Ovary (tissue), 9 donors: Measurements from ENCODE around the gene ST6GALNAC3. TPM values are rescaled to one million over a fixed set of nuclear protein-coding genes. Genes with fewer than 3 reads are reported as not detected.

Experiments
- DNase-seq, 5 donors: peaks; one replicate each; pipeline ENCODE4 v3.0.0-alpha.2; 2019 to 2020
- H3K27ac ChIP-seq, 2 donors: fragments of 200-600 bp; one replicate each; pipeline versions ENCODE4 v1.5.1 to v1.8.0; 2019 to 2022
- H3K27me3 ChIP-seq: fragments of 200-600 bp; one replicate; pipeline ENCODE4 v1.8.0; 2022
- H3K36me3 ChIP-seq: fragments of 200-600 bp; sonication (generic); one replicate; pipeline ENCODE4 v1.5.1; 2019
- H3K4me1 ChIP-seq: one replicate; pipeline ENCODE4 v1.8.1; 2013; ENCODE audit warnings: mild to moderate bottlenecking, moderate library complexity; ENCODE audit not compliant: insufficient read depth
- H3K4me3 ChIP-seq: fragments of 200-600 bp; sonication (generic); one replicate; pipeline ENCODE4 v1.5.1; 2017
- H3K9me3 ChIP-seq, 2 donors: fragments of 200-600 bp in 1 of 2; sonication (generic) in 1 of 2; one replicate each; pipeline versions ENCODE4 v1.5.1 to v1.8.1; 2013 to 2019; ENCODE audit warnings: mild to moderate bottlenecking in 1 of 2, moderate library complexity in 1 of 2
- EP300 ChIP-seq: sonication (generic); formaldehyde crosslinking; IDR thresholded peaks from one replicate; pipeline ENCODE4 v1.6.1; 2017; ENCODE audit warnings: antibody characterized with exemption
- POLR2A ChIP-seq: fragments of 450-650 bp; IDR thresholded peaks from one replicate; pipeline ENCODE4 v1.6.1; 2017; ENCODE audit warnings: antibody characterized with exemption, mild to moderate bottlenecking, moderate library complexity
- WGBS, 3 donors: extraction: QIAGEN DNeasy Blood & Tissue Kit in 1 of 3; methylation state at CpG; one replicate each; pipeline versions ENCODE4 v1.1.5 to v1.1.7; 2013 to 2017; 5-methylcytosine and 5-hydroxymethylcytosine counted together
- intact Hi-C, 4 donors: fragments of 100-400 bp; cut with DNase I; formaldehyde crosslinking; loops; one replicate each; pipeline versions ENCODE4 v1.11.0 to v1.15.1; 2022 to 2023
- polyA plus RNA-seq, 2 donors: library from polyadenylated mRNA; stranded (reverse); fragments of 200-250 nt in 1 of 2; fragments of 350-450 nt in 1 of 2; fragmentation: Illumina TruSeq in 1 of 2; extraction: RNeasy Lipid Tissue Mini Kit (QIAGEN cat#74804) in 1 of 2; gene quantifications; one replicate each; pipeline ENCODE4 v1.2.3, GENCODE V29; 2013 to 2014
- total RNA-seq, 7 donors: library from RNA; depleted of rRNA in 2 of 7; stranded (reverse); fragments of >200 nt in 2 of 7; fragmentation: NEBNext Ultra II Directional in 3 of 7; extraction: Animal tissue kit (Norgen Biotek cat#: 25700) in 3 of 7; gene quantifications; one replicate each; pipeline versions ENCODE4 v1.1.0 to v1.2.4, GENCODE V29; 2016 to 2023
- TF ChIP-seq, protein P1 (sequence below), 3 donors: fragments of 450-650 bp in 2 of 3; fragments of 200-600 bp in 1 of 3; IDR thresholded peaks; one replicate each; pipeline versions ENCODE4 v1.5.1 to v1.8.0; 2016 to 2022; ENCODE audit warnings: antibody characterized with exemption in 3 of 3, mild to moderate bottlenecking in 1 of 3
- donor health status: DM: no; HTN: no; CAD: no; lungs with moderate emphysema.
- donor health status: DM: no; HTN: no; CAD: no.
- donor health status: Bipolar disorder and iron deficiency.
- donor health status: DM: yes; HTN: yes; CAD: no.
- donor health status: DM: no; HTN: no; CAD: no.
- donor health status: DM: yes; HTN: yes; CAD: no.

ST6GALNAC3 gene
- total and polyA plus RNA-seq, 9 donors: 1.9 to 6.7 (median 4.0) TPM

- DNase-seq: no peak
- Histone ChIP-seq H3K27ac (no peak overlapping the region), H3K9me3 (no peaks in the 10 kb centered on the region), H3K36me3 (no peaks in the 10 kb centered on the region), H3K4me1 (no peaks in the 10 kb centered on the region), H3K27me3 (no peaks in the 10 kb centered on the region), H3K4me3 (no peak overlapping the region)
- intact Hi-C loops: no loop called here
- 91 to 97% (median 93%) methylated on average over 3 of the region's 3 CpGs for WGBS, 3 donors
- TF ChIP-seq POLR2A: no peak
- TF ChIP-seq, protein P1, sequence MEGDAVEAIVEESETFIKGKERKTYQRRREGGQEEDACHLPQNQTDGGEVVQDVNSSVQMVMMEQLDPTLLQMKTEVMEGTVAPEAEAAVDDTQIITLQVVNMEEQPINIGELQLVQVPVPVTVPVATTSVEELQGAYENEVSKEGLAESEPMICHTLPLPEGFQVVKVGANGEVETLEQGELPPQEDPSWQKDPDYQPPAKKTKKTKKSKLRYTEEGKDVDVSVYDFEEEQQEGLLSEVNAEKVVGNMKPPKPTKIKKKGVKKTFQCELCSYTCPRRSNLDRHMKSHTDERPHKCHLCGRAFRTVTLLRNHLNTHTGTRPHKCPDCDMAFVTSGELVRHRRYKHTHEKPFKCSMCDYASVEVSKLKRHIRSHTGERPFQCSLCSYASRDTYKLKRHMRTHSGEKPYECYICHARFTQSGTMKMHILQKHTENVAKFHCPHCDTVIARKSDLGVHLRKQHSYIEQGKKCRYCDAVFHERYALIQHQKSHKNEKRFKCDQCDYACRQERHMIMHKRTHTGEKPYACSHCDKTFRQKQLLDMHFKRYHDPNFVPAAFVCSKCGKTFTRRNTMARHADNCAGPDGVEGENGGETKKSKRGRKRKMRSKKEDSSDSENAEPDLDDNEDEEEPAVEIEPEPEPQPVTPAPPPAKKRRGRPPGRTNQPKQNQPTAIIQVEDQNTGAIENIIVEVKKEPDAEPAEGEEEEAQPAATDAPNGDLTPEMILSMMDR (IDR thresholded peaks at IDR 0.05): no peak
- no peak for TF ChIP-seq EP300
Observed at GRCh38 chr1:76033800-76034475, 40.6 kb upstream of the ST6GALNAC3 start.

GRCh38 chr1:76035053-76035452, 39.5 kb upstream of the ST6GALNAC3 start:
- no peaks in the 10 kb centered on the region for H3K27me3 ChIP-seq
- intact Hi-C loops: no loop called here
- TF ChIP-seq POLR2A: no peak
- TF ChIP-seq EP300: no peak
- TF ChIP-seq, protein P1 (IDR thresholded peaks at IDR 0.05): no peak
- H3K36me3 ChIP-seq: no peaks in the 10 kb centered on the region
- no peaks in the 10 kb centered on the region for H3K4me1 ChIP-seq
- DNase-seq: no peak
- H3K4me3 ChIP-seq: no peak overlapping the region
- H3K9me3 ChIP-seq: no peaks in the 10 kb centered on the region
- 37 to 70% (median 59%) methylated on average over 2 of the region's 2 CpGs for WGBS, 3 donors
- H3K27ac ChIP-seq: no peak overlapping the region

GRCh38 chr1:76037324-76037723, 37.2 kb upstream of the ST6GALNAC3 start:
- Histone ChIP-seq H3K9me3 (no peaks in the 10 kb centered on the region), H3K27me3 (no peaks in the 10 kb centered on the region), H3K36me3 (no peaks in the 10 kb centered on the region), H3K4me3 (no peak overlapping the region), H3K4me1 (no peaks in the 10 kb centered on the region), H3K27ac (no peak overlapping the region)
- DNase-seq: no peak
- WGBS, 3 donors: 63 to 73% (median 66%) methylated on average over 4 of the region's 4 CpGs
- intact Hi-C loops: no loop called here
- TF ChIP-seq, protein P1 (IDR thresholded peaks at IDR 0.05): no peak
- TF ChIP-seq POLR2A: no peak
- no peak for TF ChIP-seq EP300

DNA sequence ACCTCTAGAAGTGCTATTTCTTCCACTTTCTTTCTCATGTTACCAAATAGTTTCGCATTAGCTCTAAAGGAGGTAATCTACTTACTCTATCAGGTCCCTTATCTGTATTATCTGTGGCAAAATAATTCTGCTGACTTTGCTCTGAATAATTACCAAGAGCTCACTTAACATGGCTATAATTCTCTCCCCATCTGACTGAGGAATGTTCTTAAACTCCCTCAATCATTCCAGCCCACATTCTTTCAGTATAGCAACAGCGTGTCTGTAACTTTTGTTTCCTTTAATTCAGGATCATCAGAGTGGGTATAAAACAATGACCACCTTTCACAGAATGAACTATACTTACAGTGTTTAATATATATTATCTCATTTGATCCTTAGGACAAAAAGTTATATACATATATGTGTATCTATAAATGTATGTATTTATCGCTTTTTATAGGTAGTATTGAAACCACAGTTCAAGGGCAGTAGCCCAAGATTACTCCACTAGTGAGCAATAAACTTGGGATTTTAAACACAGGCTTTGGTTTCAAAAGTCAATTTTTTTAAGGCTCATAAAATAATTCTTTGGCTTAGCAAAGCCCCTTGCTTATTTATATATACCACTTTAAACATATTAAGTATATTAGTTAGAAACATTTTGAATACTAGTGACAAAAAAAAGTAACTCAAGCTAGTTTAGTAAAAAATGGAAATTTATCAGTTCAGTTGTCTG, 36.1 kb upstream of the ST6GALNAC3 start:
- no peak for DNase-seq
- Histone ChIP-seq H3K4me3 (no peak overlapping the region), H3K36me3 (no peaks in the 10 kb centered on the region), H3K9me3 (no peaks in the 10 kb centered on the region), H3K4me1 (no peaks in the 10 kb centered on the region), H3K27ac (no peak overlapping the region), H3K27me3 (no peaks in the 10 kb centered on the region)
- TF ChIP-seq, protein P1 (IDR thresholded peaks at IDR 0.05): no peak
- no peak for TF ChIP-seq POLR2A
- no peak for TF ChIP-seq EP300
- intact Hi-C loops: no loop called here
- WGBS, 3 donors: 44 to 53% (median 52%) methylated on average over 3 of the region's 3 CpGs
